H1 (cell line): ENCODE data around the gene CCL17. TPM values are rescaled to one million over a fixed set of nuclear protein-coding genes. Genes with fewer than 3 reads are reported as not detected.

Experiments used
- ATF3 ChIP-seq: IDR thresholded peaks from 2 replicates; pipeline ENCODE4 v1.6.1; 2011; ENCODE audit warnings: low read depth, mild to moderate bottlenecking, low read length; ENCODE audit not compliant: insufficient read depth
- RAD21 ChIP-seq, 2 experiments: IDR thresholded peaks in 1 of 2; conservative IDR thresholded peaks in 1 of 2; 2 replicates each; pipeline ENCODE4 v1.6.1; 2011; ENCODE audit warnings: low read depth in 2 of 2, low read length in 2 of 2, improper control_type of control experiment in 1 of 2, inconsistent platforms in 1 of 2, mild to moderate bottlenecking in 1 of 2, moderate library complexity in 1 of 2
- RBBP5 ChIP-seq: IDR thresholded peaks from 2 replicates; pipeline ENCODE4 v1.7.1; 2012; ENCODE audit warnings: low read depth, mild to moderate bottlenecking, inconsistent platforms, low read length, moderate library complexity, borderline replicate concordance
- RXRA ChIP-seq: IDR thresholded peaks from 2 replicates; pipeline ENCODE4 v1.6.1; 2011; ENCODE audit warnings: low read depth, mild to moderate bottlenecking, low read length, moderate library complexity; ENCODE audit not compliant: insufficient read depth
- TAF7 ChIP-seq: optimal IDR thresholded peaks from 2 replicates; pipeline ENCODE3; 2011; ENCODE audit warnings: low read depth, mild to moderate bottlenecking, inconsistent platforms, low read length, moderate library complexity, borderline replicate concordance
- USF2 ChIP-seq: IDR thresholded peaks from 2 replicates; pipeline ENCODE4 v1.6.1; 2011; ENCODE audit warnings: low read length, improper control_type of control experiment
- YY1 ChIP-seq: IDR thresholded peaks from 2 replicates; pipeline ENCODE4 v1.6.1; 2011; ENCODE audit warnings: low read depth, mild to moderate bottlenecking, low read length
- polyA plus RNA-seq, 7 experiments: library from polyadenylated mRNA; depleted of rRNA in 3 of 7; stranded (reverse) in 5 of 7; unstranded in 2 of 7; fragments of >200 nt in 5 of 7; fragments of 200-250 nt in 2 of 7; gene quantifications; 1 replicate in 5 of 7; 2 replicates in 1 of 7; 4 replicates in 1 of 7; pipeline versions ENCODE4 v1.2.1 to v1.2.3, GENCODE V29; 2011 to 2013; ENCODE audit warnings: missing spikeins in 2 of 7, mixed read lengths in 2 of 7
- total RNA-seq: library from RNA; stranded (reverse); fragmentation: NEBNext Ultra II Directional; extraction: Animal tissue kit (Norgen Biotek cat#: 25700); gene quantifications from 2 replicates; pipeline ENCODE4 v1.2.1, GENCODE V29; 2021

Gene CCL17
- total and polyA plus RNA-seq, 2 of the 8 experiments (the other 6 are each of a cell fraction or from before 2014, with no cell fraction given), result not detected

GRCh38 chr16:57381791-57382534 lies 22.6 kb upstream of the CCL17 start (continued):
- TF ChIP-seq RBBP5, result no peak
- no peak for TF ChIP-seq ATF3
- no peak for TF ChIP-seq YY1
- TF ChIP-seq USF2, result no peak
- TF ChIP-seq RAD21 (IDR thresholded peaks at IDR 0.05 in 1 of 2, conservative IDR thresholded peaks at IDR 0.05 in 1 of 2; ENCODE audit: low read depth in 2 of 2, low read length in 2 of 2), result no peak
- no peak for TF ChIP-seq RXRA
- TF ChIP-seq TAF7, result no peak
